Heart left ventricle (tissue), 13 donors: ENCODE data around the gene RAD23A.

Experiments used
- POLR2A ChIP-seq, 2 donors: fragments of 450-650 bp; IDR thresholded peaks; one replicate each; pipeline ENCODE4 v1.6.1; 2017; ENCODE audit warnings: antibody characterized with exemption in 2 of 2, mild to moderate bottlenecking in 2 of 2, moderate library complexity in 2 of 2
- TF ChIP-seq, protein P1 (sequence below), 12 donors: fragments of 200-600 bp; sonication (generic) in 4 of 12; IDR thresholded peaks; one replicate each; pipeline versions ENCODE4 v1.5.0 to v1.8.0; 2018 to 2022; ENCODE audit warnings: antibody characterized with exemption in 12 of 12, mild to moderate bottlenecking in 5 of 12
- donor health status: ischemic (EF 13 %, LVEDD 7.1; RV severe dilation, severe dysfunction).
- donor health status: DM: no; HTN: yes; CAD: no.
- donor health status: DM: no; HTN: no; CAD: no.
- donor health status: ischemic (EF 25% LVEDD 6.9; RV normal size, moderate dysfunction).
- donor health status: ischemic (EF 25% LVEDD 5.7; RV mildly dilated, moderate dysfunction).
- donor health status: ischemic (EF 35%, LVEDD 5.7; RV mildly dilated, moderate dysfunction).
- donor health status: nonischemic (EF 11% LVEDD 7.7; RV severe dilation, severe dysfunction).
- donor health status: DM: yes; HTN: yes; CAD: no.
- donor health status: PGD.
- donor health status: ischemic (EF 29% LVEDD 5.4; RV normal size, mild dysfunction).
- donor health status: nonischemic (EF 23%, LVEDD 6.1; RV moderate dilation, normal function).

DNA sequence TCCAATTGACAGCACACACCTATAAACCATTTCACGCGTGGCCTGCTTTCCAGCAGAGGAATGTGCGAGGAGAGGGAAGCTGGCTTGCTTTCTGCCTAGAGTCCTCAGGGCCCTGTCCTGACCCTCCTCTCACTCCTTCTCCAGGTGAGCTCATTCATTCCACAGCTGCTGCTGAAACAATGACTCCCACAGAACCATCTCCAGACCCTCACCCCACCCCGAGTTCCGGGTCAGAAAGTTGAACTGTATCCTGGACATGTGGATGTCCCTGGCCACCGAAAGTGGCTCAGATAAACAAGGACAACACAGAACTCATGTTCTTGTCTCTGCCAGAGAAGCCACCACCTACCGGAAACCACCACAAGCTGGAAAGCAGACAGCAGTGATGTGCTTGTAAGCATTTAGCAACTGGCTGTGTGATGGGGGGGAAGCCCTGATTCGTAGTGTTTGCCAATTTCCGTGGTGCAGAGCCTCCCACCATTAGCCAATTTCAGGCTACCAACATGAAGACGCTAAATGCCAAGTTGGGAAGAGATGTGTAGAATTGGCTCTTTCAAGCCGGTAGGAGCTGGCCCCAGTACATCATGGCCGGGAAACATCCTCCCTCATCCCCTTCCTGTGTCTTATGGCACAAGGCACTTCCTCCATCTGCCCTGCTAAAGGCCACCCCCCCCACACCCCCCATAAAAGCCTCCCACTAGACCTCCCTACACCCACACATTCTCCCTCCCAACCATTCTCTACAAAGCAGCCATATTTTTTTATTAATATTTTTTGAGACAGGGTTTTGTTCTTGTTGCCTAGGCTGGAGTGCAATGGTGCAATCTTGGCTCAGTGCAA lies 31.6 kb upstream of the RAD23A start:
- TF ChIP-seq, protein P1, sequence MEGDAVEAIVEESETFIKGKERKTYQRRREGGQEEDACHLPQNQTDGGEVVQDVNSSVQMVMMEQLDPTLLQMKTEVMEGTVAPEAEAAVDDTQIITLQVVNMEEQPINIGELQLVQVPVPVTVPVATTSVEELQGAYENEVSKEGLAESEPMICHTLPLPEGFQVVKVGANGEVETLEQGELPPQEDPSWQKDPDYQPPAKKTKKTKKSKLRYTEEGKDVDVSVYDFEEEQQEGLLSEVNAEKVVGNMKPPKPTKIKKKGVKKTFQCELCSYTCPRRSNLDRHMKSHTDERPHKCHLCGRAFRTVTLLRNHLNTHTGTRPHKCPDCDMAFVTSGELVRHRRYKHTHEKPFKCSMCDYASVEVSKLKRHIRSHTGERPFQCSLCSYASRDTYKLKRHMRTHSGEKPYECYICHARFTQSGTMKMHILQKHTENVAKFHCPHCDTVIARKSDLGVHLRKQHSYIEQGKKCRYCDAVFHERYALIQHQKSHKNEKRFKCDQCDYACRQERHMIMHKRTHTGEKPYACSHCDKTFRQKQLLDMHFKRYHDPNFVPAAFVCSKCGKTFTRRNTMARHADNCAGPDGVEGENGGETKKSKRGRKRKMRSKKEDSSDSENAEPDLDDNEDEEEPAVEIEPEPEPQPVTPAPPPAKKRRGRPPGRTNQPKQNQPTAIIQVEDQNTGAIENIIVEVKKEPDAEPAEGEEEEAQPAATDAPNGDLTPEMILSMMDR (IDR thresholded peaks at IDR 0.05): no peak
- no peak for TF ChIP-seq POLR2A (IDR thresholded peaks at IDR 0.05)
